Neural cell (in vitro differentiated cells): Measurements from ENCODE around the gene FBXL5. TPM values are rescaled to one million over a fixed set of nuclear protein-coding genes. Genes with fewer than 3 reads are reported as not detected.

Experiments used
- H2AFZ ChIP-seq: fragments of 200-600, 300-800 bp; sonication (generic), shearing (Covaris generic); 2 replicates; pipeline ENCODE4 v1.6.0; 2014; ENCODE audit warnings: low read depth, mild to moderate bottlenecking, antibody characterized with exemption, low read length, moderate library complexity
- H3F3A ChIP-seq: fragments of 200-600 bp; shearing (Covaris generic); 2 replicates; pipeline ENCODE4 v1.6.1; 2016; ENCODE audit warnings: mild to moderate bottlenecking, moderate library complexity, mixed read lengths, antibody characterized with exemption, low read length; ENCODE audit not compliant: insufficient read depth, poor library complexity, severe bottlenecking
- H3K27ac ChIP-seq: fragments of 200-600, 300-800 bp; sonication (generic), shearing (Covaris generic); 2 replicates; pipeline ENCODE4 v1.5.1; 2014; ENCODE audit warnings: mild to moderate bottlenecking, low read length, moderate library complexity
- H3K27me3 ChIP-seq: fragments of 300-800, 200-600 bp; sonication (generic), shearing (Covaris generic); 2 replicates; pipeline ENCODE4 v1.6.0; 2014; ENCODE audit warnings: mild to moderate bottlenecking, low read depth, low read length, moderate library complexity; ENCODE audit not compliant: insufficient read depth
- H3K36me3 ChIP-seq: fragments of 300-800, 200-600 bp; sonication (generic), shearing (Covaris generic); 2 replicates; pipeline ENCODE4 v1.5.1; 2014; ENCODE audit warnings: mild to moderate bottlenecking, antibody characterized with exemption, low read length, moderate library complexity; ENCODE audit not compliant: insufficient read depth
- H3K4me2 ChIP-seq: fragments of 300-800, 200-600 bp; sonication (generic), shearing (Covaris generic); 2 replicates; pipeline ENCODE4 v1.6.0; 2014; ENCODE audit warnings: mild to moderate bottlenecking, low read length
- H3K4me3 ChIP-seq: fragments of 300-800, 200-600 bp; sonication (generic), shearing (Covaris generic); 2 replicates; pipeline ENCODE4 v1.5.1; 2014; ENCODE audit warnings: mild to moderate bottlenecking, low read length, moderate library complexity
- H3K79me2 ChIP-seq: fragments of 200-600 bp; shearing (Covaris generic); replicated peaks from 2 replicates; pipeline ENCODE4 v1.6.0; 2014; ENCODE audit warnings: mild to moderate bottlenecking, low read length, moderate library complexity; ENCODE audit not compliant: insufficient read depth
- H3K9ac ChIP-seq: fragments of 300-800, 200-600 bp; sonication (generic), shearing (Covaris generic); 2 replicates; pipeline ENCODE4 v1.6.1; 2016; ENCODE audit warnings: mild to moderate bottlenecking, low read length, mixed read lengths
- H3K9me2 ChIP-seq: fragments of 200-600 bp; shearing (Covaris generic); 2 replicates; pipeline ENCODE4 v1.6.1; 2016; ENCODE audit warnings: mild to moderate bottlenecking, low read length, mixed read lengths; ENCODE audit not compliant: insufficient read depth
- H3K9me3 ChIP-seq: fragments of 200-600, 300-800 bp; sonication (generic), shearing (Covaris generic); 2 replicates; pipeline ENCODE4 v1.6.1; 2016; ENCODE audit warnings: mild to moderate bottlenecking, mixed run types, low read length, moderate library complexity, mixed read lengths
- H4K20me1 ChIP-seq: fragments of 200-600 bp; shearing (Covaris generic); 2 replicates; pipeline ENCODE4 v1.6.1; 2016; ENCODE audit warnings: mild to moderate bottlenecking, mixed run types; ENCODE audit not compliant: insufficient read depth
- CTCF ChIP-seq: fragments of 450-650 bp; IDR thresholded peaks from 2 replicates; pipeline ENCODE4 v1.5.1; 2014; ENCODE audit warnings: antibody characterized with exemption, mild to moderate bottlenecking, moderate library complexity; ENCODE audit not compliant: poor library complexity, severe bottlenecking
- EP300 ChIP-seq: fragments of 450-650 bp; conservative IDR thresholded peaks from 2 replicates; pipeline ENCODE4 v1.6.1; 2014; ENCODE audit warnings: antibody characterized with exemption, mild to moderate bottlenecking, moderate library complexity; ENCODE audit not compliant: poor library complexity, severe bottlenecking
- EZH2 ChIP-seq: fragments of 200-600, 300-800 bp; shearing (Covaris generic), sonication (generic); IDR thresholded peaks from 2 replicates; pipeline ENCODE4 v1.6.1; 2014; ENCODE audit warnings: antibody characterized with exemption, low read length, borderline replicate concordance, mild to moderate bottlenecking; ENCODE audit not compliant: insufficient read depth, poor library complexity, severe bottlenecking
- MXI1 ChIP-seq: fragments of 450-650 bp; conservative IDR thresholded peaks from 2 replicates; pipeline ENCODE4 v1.6.1; 2014; ENCODE audit warnings: antibody characterized with exemption, mild to moderate bottlenecking; ENCODE audit not compliant: poor library complexity, severe bottlenecking
- POLR2AphosphoS5 ChIP-seq: IDR thresholded peaks from 2 replicates; pipeline ENCODE4 v1.6.1; 2012
- RAD21 ChIP-seq: fragments of 450-650 bp; conservative IDR thresholded peaks from 2 replicates; pipeline ENCODE4 v1.6.1; 2014; ENCODE audit warnings: antibody characterized with exemption, mild to moderate bottlenecking, moderate library complexity
- REST ChIP-seq: IDR thresholded peaks from 2 replicates; pipeline ENCODE4 v1.6.1; 2012; ENCODE audit warnings: borderline replicate concordance
- SMC3 ChIP-seq: fragments of 450-650 bp; conservative IDR thresholded peaks from 2 replicates; pipeline ENCODE4 v1.6.1; 2014; ENCODE audit warnings: antibody characterized with exemption, mild to moderate bottlenecking, moderate library complexity; ENCODE audit not compliant: poor library complexity
- TAF1 ChIP-seq: IDR thresholded peaks from 2 replicates; pipeline ENCODE4 v1.6.1; 2012; ENCODE audit warnings: low read depth
- polyA plus RNA-seq: library from polyadenylated mRNA; depleted of rRNA; stranded (reverse); fragments of >200 nt; gene quantifications from 2 replicates; pipeline ENCODE4 v1.2.3, GENCODE V29; 2014

The FBXL5 gene
- polyA plus RNA-seq, 1 donor from 2014 or later, result 70.6 TPM

GRCh38 chr4:15692602-15693001, 37.4 kb upstream of the FBXL5 start:
- no peak for TF ChIP-seq CTCF
- no peak for TF ChIP-seq TAF1
- TF ChIP-seq MXI1, result no peak
- TF ChIP-seq EZH2, result no peak
- no peak for TF ChIP-seq SMC3
- no peak for TF ChIP-seq EP300
- TF ChIP-seq POLR2AphosphoS5, result no peak
- no peak for TF ChIP-seq REST
- TF ChIP-seq RAD21, result no peak
- H2AFZ ChIP-seq, result no peak overlapping the region
- no peaks in the 10 kb centered on the region for H3K9me3 ChIP-seq
- H3K79me2 ChIP-seq, result no peaks in the 10 kb centered on the region
- H3F3A ChIP-seq, result no peaks in the 10 kb centered on the region
- no peaks in the 10 kb centered on the region for H3K9me2 ChIP-seq
- no peak overlapping the region for H3K9ac ChIP-seq
- no peaks in the 10 kb centered on the region for H3K27me3 ChIP-seq
- no peaks in the 10 kb centered on the region for H4K20me1 ChIP-seq
- H3K4me3 ChIP-seq, result no peak overlapping the region
- H3K36me3 ChIP-seq, result no peaks in the 10 kb centered on the region
- H3K4me2 ChIP-seq, result no peak overlapping the region
- no peak overlapping the region for H3K27ac ChIP-seq

- no peaks in the 10 kb centered on the region for H3K79me2 ChIP-seq
- H3K9ac ChIP-seq, result no peak overlapping the region
These were observed 36.4 kb upstream of the FBXL5 start for GRCh38 chr4:15691346-15692135.

More at GRCh38 chr4:15691346-15692135, 36.4 kb upstream of the FBXL5 start:
- Histone ChIP-seq H3K9me2 (no peaks in the 10 kb centered on the region), H3K9me3 (no peaks in the 10 kb centered on the region), H3K27me3 (no peaks in the 10 kb centered on the region), H3K36me3 (no peaks in the 10 kb centered on the region), H3K4me3 (no peak overlapping the region), H4K20me1 (no peaks in the 10 kb centered on the region), H3K4me2 (no peak overlapping the region), H2AFZ (no peak overlapping the region), H3K27ac (no peak overlapping the region), H3F3A (no peaks in the 10 kb centered on the region)
- TF ChIP-seq REST, result no peak
- TF ChIP-seq MXI1, result no peak
- TF ChIP-seq POLR2AphosphoS5, result no peak
- no peak for TF ChIP-seq EP300
- TF ChIP-seq RAD21, result no peak
- no peak for TF ChIP-seq EZH2
- no peak for TF ChIP-seq CTCF
